Liver (tissue), 9 donors: Measurements from ENCODE around the gene NCAPH2. TPM values are rescaled to one million over a fixed set of nuclear protein-coding genes. Genes with fewer than 3 reads are reported as not detected.
A peak's percentile ranks its signal among the peaks of the same experiment; 100 is the strongest.

Source experiments
- DNase-seq: peaks from one replicate; pipeline ENCODE4 v3.0.0-alpha.2; 2017; ENCODE audit warnings: low spot score
- H3K27ac ChIP-seq, 2 donors: one replicate each; pipeline ENCODE4 v1.7.0; 2013; ENCODE audit warnings: inconsistent platforms in 2 of 2, low read length in 2 of 2, control low read depth in 1 of 2, low read depth in 1 of 2, mild to moderate bottlenecking in 1 of 2
- H3K27me3 ChIP-seq, 4 donors: one replicate each; pipeline versions ENCODE4 v1.6.1 to v1.7.0; 2013; ENCODE audit warnings: low read length in 3 of 4, inconsistent platforms in 1 of 4, mild to moderate bottlenecking in 1 of 4, moderate library complexity in 1 of 4; ENCODE audit not compliant: control insufficient read depth in 4 of 4, insufficient read depth in 4 of 4
- H3K36me3 ChIP-seq, 4 donors: one replicate each; pipeline versions ENCODE4 v1.6.1 to v1.7.0; 2013; ENCODE audit warnings: low read length in 3 of 4, mild to moderate bottlenecking in 3 of 4, low read depth in 1 of 4, moderate library complexity in 1 of 4; ENCODE audit not compliant: control insufficient read depth in 4 of 4, insufficient read depth in 3 of 4
- H3K4me1 ChIP-seq, 4 donors: one replicate each; pipeline versions ENCODE4 v1.6.1 to v1.7.0; 2013; ENCODE audit warnings: low read length in 3 of 4, mild to moderate bottlenecking in 3 of 4, moderate library complexity in 1 of 4; ENCODE audit not compliant: control insufficient read depth in 4 of 4, insufficient read depth in 4 of 4
- H3K4me3 ChIP-seq, 3 donors: one replicate each; pipeline versions ENCODE4 v1.6.1 to v1.7.0; 2013; ENCODE audit warnings: low read length in 3 of 3, control low read depth in 1 of 3, low read depth in 1 of 3, mild to moderate bottlenecking in 1 of 3
- H3K9ac ChIP-seq, 2 donors: one replicate each; pipeline ENCODE4 v1.7.0; 2013; ENCODE audit warnings: low read length in 2 of 2, mild to moderate bottlenecking in 2 of 2, moderate library complexity in 2 of 2, control low read depth in 1 of 2, low read depth in 1 of 2
- H3K9me3 ChIP-seq, 4 donors: one replicate each; pipeline versions ENCODE4 v1.6.1 to v1.7.0; 2013; ENCODE audit warnings: low read length in 3 of 4; ENCODE audit not compliant: control insufficient read depth in 4 of 4
- FOXA1 ChIP-seq: IDR thresholded peaks from 2 replicates; pipeline ENCODE4 v1.6.1; 2016; ENCODE audit warnings: antibody characterized with exemption
- FOXA2 ChIP-seq: IDR thresholded peaks from 2 replicates; pipeline ENCODE4 v1.6.1; 2016; ENCODE audit warnings: antibody characterized with exemption
- GABPA ChIP-seq, 2 donors: IDR thresholded peaks in 1 of 2; conservative IDR thresholded peaks in 1 of 2; 2 replicates each; pipeline ENCODE4 v1.6.1; 2016; ENCODE audit warnings: antibody characterized with exemption in 2 of 2, mild to moderate bottlenecking in 1 of 2, moderate library complexity in 1 of 2
- HNF4A ChIP-seq, 2 donors: conservative IDR thresholded peaks; 2 replicates each; pipeline ENCODE4 v1.6.1; 2016; ENCODE audit warnings: antibody characterized with exemption in 2 of 2, mild to moderate bottlenecking in 2 of 2
- HNF4G ChIP-seq: IDR thresholded peaks from 2 replicates; pipeline ENCODE4 v1.6.1; 2016; ENCODE audit warnings: antibody characterized with exemption
- JUND ChIP-seq, 2 donors: IDR thresholded peaks; 2 replicates each; pipeline ENCODE4 v1.6.1; 2016; ENCODE audit warnings: antibody characterized with exemption in 2 of 2
- NR2F2 ChIP-seq: IDR thresholded peaks from 2 replicates; pipeline ENCODE4 v1.6.1; 2016; ENCODE audit warnings: antibody characterized with exemption
- RAD21 ChIP-seq, 2 donors: IDR thresholded peaks; 2 replicates each; pipeline ENCODE4 v1.6.1; 2016; ENCODE audit warnings: antibody characterized with exemption in 2 of 2, mild to moderate bottlenecking in 2 of 2
- RXRA ChIP-seq, 2 donors: IDR thresholded peaks; 2 replicates each; pipeline ENCODE4 v1.6.1; 2017 to 2018; ENCODE audit warnings: antibody characterized with exemption in 2 of 2, mild to moderate bottlenecking in 1 of 2
- SP1 ChIP-seq: IDR thresholded peaks from 2 replicates; pipeline ENCODE4 v1.6.1; 2018; ENCODE audit warnings: antibody characterized with exemption, mild to moderate bottlenecking
- TAF1 ChIP-seq: conservative IDR thresholded peaks from 2 replicates; pipeline ENCODE4 v1.6.1; 2016; ENCODE audit warnings: antibody characterized with exemption, mild to moderate bottlenecking
- YY1 ChIP-seq: IDR thresholded peaks from 2 replicates; pipeline ENCODE4 v1.6.1; 2016; ENCODE audit warnings: antibody characterized with exemption, mild to moderate bottlenecking
- WGBS: extraction: QIAGEN DNeasy Blood & Tissue Kit; methylation state at CpG from one replicate; pipeline ENCODE4 v1.1.7; 2013; 5-methylcytosine and 5-hydroxymethylcytosine counted together
- polyA plus RNA-seq, 2 donors: library from polyadenylated mRNA; stranded (reverse) in 1 of 2; unstranded in 1 of 2; fragments of 200-250 nt in 1 of 2; fragments of >200 nt in 1 of 2; fragmentation: Nextera tagmentation in 1 of 2; extraction: Ambion mirVana in 1 of 2; gene quantifications; one replicate each; pipeline versions ENCODE4 v1.2.1 to v1.2.3, GENCODE V29; 2013 to 2015
- total RNA-seq, 2 donors: library from RNA; depleted of rRNA; stranded (reverse); fragments of >200 nt; gene quantifications; one replicate each; pipeline ENCODE4 v1.2.3, GENCODE V29; 2014
- TF ChIP-seq, protein P1 (sequence below): IDR thresholded peaks from 2 replicates; pipeline ENCODE4 v1.6.1; 2016; ENCODE audit warnings: antibody characterized with exemption
- TF ChIP-seq, protein P2 (sequence below): fragments of 150-350 bp; IDR thresholded peaks from 2 replicates; pipeline ENCODE4 v1.5.1; 2017; ENCODE audit warnings: improper control_type of control experiment, low read depth, low read length; ENCODE audit not compliant: missing input control
- TF ChIP-seq, protein P3 (sequence below): IDR thresholded peaks from 2 replicates; pipeline ENCODE4 v1.6.1; 2016; ENCODE audit warnings: antibody characterized with exemption
- TF ChIP-seq, protein P4 (sequence below): IDR thresholded peaks from 2 replicates; pipeline ENCODE4 v1.6.1; 2016; ENCODE audit warnings: antibody characterized with exemption
- TF ChIP-seq, protein P5 (sequence below): IDR thresholded peaks from 2 replicates; pipeline ENCODE4 v1.6.1; 2016; ENCODE audit warnings: antibody characterized with exemption, mild to moderate bottlenecking
- donor health status: healthy.
- donor health status: healthy.
- donor health status: healthy.
- donor health status: healthy.
- donor health status: healthy.

The NCAPH2 gene
- total and polyA plus RNA-seq, 4 donors, result 12.0 to 30.8 (median 13.9) TPM

DNA sequence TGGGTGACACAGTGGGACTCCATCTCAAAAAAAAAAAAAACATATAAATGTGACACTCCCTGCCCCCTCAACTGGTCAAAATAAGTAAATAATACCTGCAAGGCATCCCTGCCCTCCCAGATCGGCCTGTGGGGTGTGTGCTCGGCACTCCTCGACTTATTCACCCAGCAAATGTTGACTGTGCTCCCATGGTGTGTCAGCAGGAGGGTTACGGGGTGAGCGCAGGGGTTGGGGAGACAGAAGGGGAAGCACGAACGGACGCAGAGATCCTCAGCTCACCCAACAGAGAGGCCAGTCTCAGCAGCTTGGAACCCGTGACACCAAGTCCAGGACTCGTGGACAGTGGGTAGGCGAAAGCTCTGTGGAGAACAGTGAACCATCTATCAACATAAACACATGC lies 28.3 kb upstream of the NCAPH2 start (continued):
- TF ChIP-seq, protein P1, sequence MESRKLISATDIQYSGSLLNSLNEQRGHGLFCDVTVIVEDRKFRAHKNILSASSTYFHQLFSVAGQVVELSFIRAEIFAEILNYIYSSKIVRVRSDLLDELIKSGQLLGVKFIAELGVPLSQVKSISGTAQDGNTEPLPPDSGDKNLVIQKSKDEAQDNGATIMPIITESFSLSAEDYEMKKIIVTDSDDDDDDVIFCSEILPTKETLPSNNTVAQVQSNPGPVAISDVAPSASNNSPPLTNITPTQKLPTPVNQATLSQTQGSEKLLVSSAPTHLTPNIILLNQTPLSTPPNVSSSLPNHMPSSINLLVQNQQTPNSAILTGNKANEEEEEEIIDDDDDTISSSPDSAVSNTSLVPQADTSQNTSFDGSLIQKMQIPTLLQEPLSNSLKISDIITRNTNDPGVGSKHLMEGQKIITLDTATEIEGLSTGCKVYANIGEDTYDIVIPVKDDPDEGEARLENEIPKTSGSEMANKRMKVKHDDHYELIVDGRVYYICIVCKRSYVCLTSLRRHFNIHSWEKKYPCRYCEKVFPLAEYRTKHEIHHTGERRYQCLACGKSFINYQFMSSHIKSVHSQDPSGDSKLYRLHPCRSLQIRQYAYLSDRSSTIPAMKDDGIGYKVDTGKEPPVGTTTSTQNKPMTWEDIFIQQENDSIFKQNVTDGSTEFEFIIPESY, result no peak

DNA sequence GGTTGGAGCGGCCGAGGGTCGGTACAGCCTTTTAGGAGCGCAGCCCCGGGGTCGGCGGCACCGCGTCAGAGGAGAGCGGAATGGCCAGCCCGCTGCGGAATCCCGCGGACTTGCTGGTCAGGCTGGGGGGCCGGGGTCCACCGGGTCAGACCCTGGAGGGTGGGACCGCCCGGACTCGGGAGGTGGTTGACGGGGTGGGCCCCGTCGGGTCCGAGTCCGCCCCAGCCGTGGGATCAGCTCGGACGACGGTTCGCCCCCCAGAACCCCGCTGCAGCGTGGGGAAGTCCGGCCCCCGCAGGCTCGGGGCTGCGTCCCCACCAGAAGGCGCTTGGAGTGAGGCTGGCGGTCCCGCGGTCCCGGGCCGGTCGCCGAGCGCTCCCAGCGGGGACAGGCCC lies 27.0 kb upstream of the NCAPH2 start:
- Histone ChIP-seq H3K4me3 (peak overlapping the region in 1 of 3 donors; percentile 66), H3K27me3 (no peaks in the 10 kb centered on the region), H3K9ac (no peak overlapping the region), H3K27ac (no peak overlapping the region), H3K4me1 (peaks cover 0 to 27% (median 8%) of the 10 kb centered on the region in 4 donors), H3K9me3 (no peaks in the 10 kb centered on the region), H3K36me3 (peaks cover 0 to 1% (median 0%) of the 10 kb centered on the region in 4 donors)
- TF ChIP-seq FOXA2, result no peak
- TF ChIP-seq RAD21 (IDR thresholded peaks at IDR 0.05), result no peak
- TF ChIP-seq, protein P1, result no peak
- no peak for TF ChIP-seq SP1
- no peak for TF ChIP-seq HNF4A (conservative IDR thresholded peaks at IDR 0.05)
- TF ChIP-seq, protein P2, sequence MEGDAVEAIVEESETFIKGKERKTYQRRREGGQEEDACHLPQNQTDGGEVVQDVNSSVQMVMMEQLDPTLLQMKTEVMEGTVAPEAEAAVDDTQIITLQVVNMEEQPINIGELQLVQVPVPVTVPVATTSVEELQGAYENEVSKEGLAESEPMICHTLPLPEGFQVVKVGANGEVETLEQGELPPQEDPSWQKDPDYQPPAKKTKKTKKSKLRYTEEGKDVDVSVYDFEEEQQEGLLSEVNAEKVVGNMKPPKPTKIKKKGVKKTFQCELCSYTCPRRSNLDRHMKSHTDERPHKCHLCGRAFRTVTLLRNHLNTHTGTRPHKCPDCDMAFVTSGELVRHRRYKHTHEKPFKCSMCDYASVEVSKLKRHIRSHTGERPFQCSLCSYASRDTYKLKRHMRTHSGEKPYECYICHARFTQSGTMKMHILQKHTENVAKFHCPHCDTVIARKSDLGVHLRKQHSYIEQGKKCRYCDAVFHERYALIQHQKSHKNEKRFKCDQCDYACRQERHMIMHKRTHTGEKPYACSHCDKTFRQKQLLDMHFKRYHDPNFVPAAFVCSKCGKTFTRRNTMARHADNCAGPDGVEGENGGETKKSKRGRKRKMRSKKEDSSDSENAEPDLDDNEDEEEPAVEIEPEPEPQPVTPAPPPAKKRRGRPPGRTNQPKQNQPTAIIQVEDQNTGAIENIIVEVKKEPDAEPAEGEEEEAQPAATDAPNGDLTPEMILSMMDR, result no peak
- no peak for DNase-seq
- WGBS, result 7% methylated on average over 45 of the region's 45 CpGs

DNA sequence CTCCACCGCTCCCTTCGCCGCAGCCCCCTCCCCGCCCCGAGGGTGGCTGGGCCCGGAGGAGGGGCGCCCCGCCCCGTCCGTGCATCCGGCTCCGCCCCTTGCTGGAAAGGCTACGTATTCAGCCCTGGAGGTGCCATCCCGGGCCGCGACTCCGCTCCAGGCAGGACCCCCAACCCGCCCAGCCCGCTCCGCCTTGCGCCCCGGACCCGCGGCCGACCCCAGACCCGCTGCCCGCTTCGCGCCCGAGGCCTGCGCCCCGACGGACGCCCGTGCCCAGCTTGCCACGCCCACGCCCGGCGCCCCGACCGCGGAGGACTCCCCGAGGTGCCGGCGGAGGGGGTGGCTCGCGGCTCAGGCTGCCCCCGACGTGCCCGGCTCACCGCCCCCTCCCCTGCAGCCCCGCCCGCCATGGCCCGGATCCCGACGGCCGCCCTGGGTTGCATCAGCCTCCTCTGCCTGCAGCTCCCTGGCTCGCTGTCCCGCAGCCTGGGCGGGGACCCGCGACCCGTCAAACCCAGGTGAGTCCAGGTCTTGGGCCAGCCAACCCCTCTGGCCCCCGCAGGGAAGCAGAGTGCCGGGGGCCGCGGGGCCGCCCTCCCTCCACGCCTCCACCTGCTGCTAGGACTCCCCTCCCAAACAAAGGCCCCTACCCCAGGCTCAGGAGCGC lies 26.5 kb upstream of the NCAPH2 start, which contains the start of gene ADM2:
Gene ADM2, plus strand, starts transcription at position 104 of the 667 bp plus-strand sequence. Its CDS starts 305 bp downstream, at position 409.
- Histone ChIP-seq H3K36me3 (peaks cover 0 to 1% (median 0%) of the 10 kb centered on the region in 4 donors), H3K4me3 (peak within 1 kb of the TSS in 2 of 3 donors; percentile 52 to 66), H3K27ac (peak within 1 kb of the TSS in 1 of 2 donors; percentile 29), H3K9ac (peak within 1 kb of the TSS in 1 of 2 donors; percentile 18), H3K4me1 (peaks cover 0 to 27% (median 8%) of the 10 kb centered on the region in 4 donors), H3K27me3 (no peaks in the 10 kb centered on the region), H3K9me3 (no peaks in the 10 kb centered on the region)
- WGBS, result 4% methylated on average over 70 of the region's 70 CpGs
- DNase-seq, result no peak
- TF ChIP-seq, protein P3, sequence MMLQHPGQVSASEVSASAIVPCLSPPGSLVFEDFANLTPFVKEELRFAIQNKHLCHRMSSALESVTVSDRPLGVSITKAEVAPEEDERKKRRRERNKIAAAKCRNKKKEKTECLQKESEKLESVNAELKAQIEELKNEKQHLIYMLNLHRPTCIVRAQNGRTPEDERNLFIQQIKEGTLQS, result no peak
- TF ChIP-seq RAD21 (IDR thresholded peaks at IDR 0.05) (no peak), JUND (IDR thresholded peaks at IDR 0.05) (no peak), FOXA1 (no peak), GABPA (IDR thresholded peaks at IDR 0.05 in 1 of 2, conservative IDR thresholded peaks at IDR 0.05 in 1 of 2) (no peak), FOXA2 (no peak), SP1 (no peak), HNF4G (no peak), TAF1 (no peak), YY1 (no peak), RXRA (IDR thresholded peaks at IDR 0.05) (no peak), NR2F2 (no peak)
- TF ChIP-seq, protein P2, result no peak
- TF ChIP-seq, protein P4, sequence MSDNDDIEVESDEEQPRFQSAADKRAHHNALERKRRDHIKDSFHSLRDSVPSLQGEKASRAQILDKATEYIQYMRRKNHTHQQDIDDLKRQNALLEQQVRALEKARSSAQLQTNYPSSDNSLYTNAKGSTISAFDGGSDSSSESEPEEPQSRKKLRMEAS, result no peak
- TF ChIP-seq, protein P5, sequence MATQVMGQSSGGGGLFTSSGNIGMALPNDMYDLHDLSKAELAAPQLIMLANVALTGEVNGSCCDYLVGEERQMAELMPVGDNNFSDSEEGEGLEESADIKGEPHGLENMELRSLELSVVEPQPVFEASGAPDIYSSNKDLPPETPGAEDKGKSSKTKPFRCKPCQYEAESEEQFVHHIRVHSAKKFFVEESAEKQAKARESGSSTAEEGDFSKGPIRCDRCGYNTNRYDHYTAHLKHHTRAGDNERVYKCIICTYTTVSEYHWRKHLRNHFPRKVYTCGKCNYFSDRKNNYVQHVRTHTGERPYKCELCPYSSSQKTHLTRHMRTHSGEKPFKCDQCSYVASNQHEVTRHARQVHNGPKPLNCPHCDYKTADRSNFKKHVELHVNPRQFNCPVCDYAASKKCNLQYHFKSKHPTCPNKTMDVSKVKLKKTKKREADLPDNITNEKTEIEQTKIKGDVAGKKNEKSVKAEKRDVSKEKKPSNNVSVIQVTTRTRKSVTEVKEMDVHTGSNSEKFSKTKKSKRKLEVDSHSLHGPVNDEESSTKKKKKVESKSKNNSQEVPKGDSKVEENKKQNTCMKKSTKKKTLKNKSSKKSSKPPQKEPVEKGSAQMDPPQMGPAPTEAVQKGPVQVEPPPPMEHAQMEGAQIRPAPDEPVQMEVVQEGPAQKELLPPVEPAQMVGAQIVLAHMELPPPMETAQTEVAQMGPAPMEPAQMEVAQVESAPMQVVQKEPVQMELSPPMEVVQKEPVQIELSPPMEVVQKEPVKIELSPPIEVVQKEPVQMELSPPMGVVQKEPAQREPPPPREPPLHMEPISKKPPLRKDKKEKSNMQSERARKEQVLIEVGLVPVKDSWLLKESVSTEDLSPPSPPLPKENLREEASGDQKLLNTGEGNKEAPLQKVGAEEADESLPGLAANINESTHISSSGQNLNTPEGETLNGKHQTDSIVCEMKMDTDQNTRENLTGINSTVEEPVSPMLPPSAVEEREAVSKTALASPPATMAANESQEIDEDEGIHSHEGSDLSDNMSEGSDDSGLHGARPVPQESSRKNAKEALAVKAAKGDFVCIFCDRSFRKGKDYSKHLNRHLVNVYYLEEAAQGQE, result no peak
